WTC11 (cell line): ENCODE data around the gene SNU13. TPM values are rescaled to one million over a fixed set of nuclear protein-coding genes. Genes with fewer than 3 reads are reported as not detected.

Source experiments
- AFF4 ChIP-seq: sonication (generic); formaldehyde crosslinking; IDR thresholded peaks from 2 replicates; pipeline ENCODE4 v1.8.1; 2023; ENCODE audit warnings: mild to moderate bottlenecking, missing genetic modification reagents, borderline replicate concordance
- ATF3 ChIP-seq: sonication (generic); formaldehyde crosslinking; conservative IDR thresholded peaks from 2 replicates; pipeline ENCODE4 v1.8.1; 2022; ENCODE audit warnings: mild to moderate bottlenecking, missing genetic modification reagents
- CREB1 ChIP-seq: sonication (generic); formaldehyde crosslinking; IDR thresholded peaks from 2 replicates; pipeline ENCODE4 v1.8.0; 2023; ENCODE audit warnings: mild to moderate bottlenecking, missing genetic modification reagents
- E2F1 ChIP-seq: sonication (generic); formaldehyde crosslinking; IDR thresholded peaks from 2 replicates; pipeline ENCODE4 v1.8.0; 2022; ENCODE audit warnings: mild to moderate bottlenecking, missing genetic modification reagents
- E2F4 ChIP-seq: sonication (generic); formaldehyde crosslinking; IDR thresholded peaks from 2 replicates; pipeline ENCODE4 v1.8.1; 2022; ENCODE audit warnings: low read depth, mild to moderate bottlenecking, moderate library complexity, missing genetic modification reagents, borderline replicate concordance
- ELF4 ChIP-seq: sonication (generic); formaldehyde crosslinking; IDR thresholded peaks from 2 replicates; pipeline ENCODE4 v1.8.1; 2022; ENCODE audit warnings: low read depth, mild to moderate bottlenecking, moderate library complexity, missing genetic modification reagents
- EMX1 ChIP-seq: fragments of 250-450 bp; sonication (Bioruptor Pico); IDR thresholded peaks from 2 replicates; pipeline ENCODE4 v1.8.0; 2021; ENCODE audit warnings: mild to moderate bottlenecking
- FOXP1 ChIP-seq: sonication (generic); formaldehyde crosslinking; IDR thresholded peaks from 2 replicates; pipeline ENCODE4 v1.8.0; 2022; ENCODE audit warnings: missing genetic modification reagents, mild to moderate bottlenecking, moderate library complexity, borderline replicate concordance
- GABPB1 ChIP-seq: sonication (generic); formaldehyde crosslinking; IDR thresholded peaks from 2 replicates; pipeline ENCODE4 v1.8.1; 2023; ENCODE audit warnings: mild to moderate bottlenecking, missing genetic modification reagents
- MAX ChIP-seq: sonication (generic); formaldehyde crosslinking; IDR thresholded peaks from 2 replicates; pipeline ENCODE4 v1.8.0; 2022; ENCODE audit warnings: mild to moderate bottlenecking, missing genetic modification reagents
- MXD4 ChIP-seq: fragments of 250-450 bp; sonication (Bioruptor Pico); IDR thresholded peaks from 2 replicates; pipeline ENCODE4 v1.8.0; 2021; ENCODE audit warnings: mild to moderate bottlenecking, moderate library complexity, borderline replicate concordance
- MYBL2 ChIP-seq: sonication (generic); formaldehyde crosslinking; IDR thresholded peaks from 2 replicates; pipeline ENCODE4 v1.8.1; 2023; ENCODE audit warnings: mild to moderate bottlenecking, moderate library complexity, missing genetic modification reagents
- NFATC4 ChIP-seq: fragments of 250-450 bp; sonication (Bioruptor Pico); IDR thresholded peaks from 2 replicates; pipeline ENCODE4 v1.9.0; 2021; ENCODE audit warnings: mild to moderate bottlenecking
- NFE2L1 ChIP-seq: sonication (generic); formaldehyde crosslinking; IDR thresholded peaks from 2 replicates; pipeline ENCODE4 v1.8.1; 2023; ENCODE audit warnings: missing genetic modification reagents
- NR3C1 ChIP-seq: sonication (generic); formaldehyde crosslinking; conservative IDR thresholded peaks from 2 replicates; pipeline ENCODE4 v1.8.1; 2023; ENCODE audit warnings: low read depth, mild to moderate bottlenecking, missing genetic modification reagents
- RELA ChIP-seq: sonication (generic); formaldehyde crosslinking; IDR thresholded peaks from 2 replicates; pipeline ENCODE4 v1.8.1; 2022; ENCODE audit warnings: missing genetic modification reagents, mild to moderate bottlenecking, borderline replicate concordance
- SMAD4 ChIP-seq: sonication (generic); formaldehyde crosslinking; IDR thresholded peaks from 2 replicates; pipeline ENCODE4 v1.8.0; 2022; ENCODE audit warnings: mild to moderate bottlenecking, missing genetic modification reagents
- SOX15 ChIP-seq: fragments of 250-450 bp; sonication (Bioruptor Pico); IDR thresholded peaks from 2 replicates; pipeline ENCODE4 v1.9.0; 2021; ENCODE audit warnings: mild to moderate bottlenecking
- SP1 ChIP-seq: sonication (generic); formaldehyde crosslinking; conservative IDR thresholded peaks from 2 replicates; pipeline ENCODE4 v1.8.1; 2022; ENCODE audit warnings: missing genetic modification reagents
- TEAD1 ChIP-seq: sonication (generic); formaldehyde crosslinking; IDR thresholded peaks from 2 replicates; pipeline ENCODE4 v1.8.0; 2022; ENCODE audit warnings: mild to moderate bottlenecking, missing genetic modification reagents
- ZBTB21 ChIP-seq: sonication (generic); formaldehyde crosslinking; IDR thresholded peaks from 2 replicates; pipeline ENCODE4 v1.8.1; 2023; ENCODE audit warnings: mild to moderate bottlenecking, missing genetic modification reagents, borderline replicate concordance
- ZNF416 ChIP-seq: fragments of 250-450 bp; sonication (Bioruptor Pico); IDR thresholded peaks from 2 replicates; pipeline ENCODE4 v1.9.0; 2021; ENCODE audit warnings: mild to moderate bottlenecking, inconsistent platforms
- ZNF671 ChIP-seq: fragments of 250-450 bp; sonication (Bioruptor Pico); IDR thresholded peaks from 2 replicates; pipeline ENCODE4 v1.8.0; 2021; ENCODE audit warnings: mild to moderate bottlenecking
- total RNA-seq: library from RNA; stranded (reverse); gene quantifications from 3 replicates; pipeline ENCODE4 v1.2.3, GENCODE V29; 2021
- TF ChIP-seq, protein P1 (sequence below): sonication (generic); formaldehyde crosslinking; IDR thresholded peaks from 2 replicates; pipeline ENCODE4 v1.8.0; 2022; ENCODE audit warnings: missing genetic modification reagents
- TF ChIP-seq, protein P2 (sequence below): sonication (generic); formaldehyde crosslinking; IDR thresholded peaks from 2 replicates; pipeline ENCODE4 v1.8.0; 2023; ENCODE audit warnings: mild to moderate bottlenecking, missing genetic modification reagents
- TF ChIP-seq, protein P3 (sequence below): sonication (generic); formaldehyde crosslinking; IDR thresholded peaks from 2 replicates; pipeline ENCODE4 v1.8.1; 2023; ENCODE audit warnings: mild to moderate bottlenecking, missing genetic modification reagents, moderate library complexity

The SNU13 gene
- total RNA-seq, 1 experiment from 2014 or later: 207 TPM

DNA sequence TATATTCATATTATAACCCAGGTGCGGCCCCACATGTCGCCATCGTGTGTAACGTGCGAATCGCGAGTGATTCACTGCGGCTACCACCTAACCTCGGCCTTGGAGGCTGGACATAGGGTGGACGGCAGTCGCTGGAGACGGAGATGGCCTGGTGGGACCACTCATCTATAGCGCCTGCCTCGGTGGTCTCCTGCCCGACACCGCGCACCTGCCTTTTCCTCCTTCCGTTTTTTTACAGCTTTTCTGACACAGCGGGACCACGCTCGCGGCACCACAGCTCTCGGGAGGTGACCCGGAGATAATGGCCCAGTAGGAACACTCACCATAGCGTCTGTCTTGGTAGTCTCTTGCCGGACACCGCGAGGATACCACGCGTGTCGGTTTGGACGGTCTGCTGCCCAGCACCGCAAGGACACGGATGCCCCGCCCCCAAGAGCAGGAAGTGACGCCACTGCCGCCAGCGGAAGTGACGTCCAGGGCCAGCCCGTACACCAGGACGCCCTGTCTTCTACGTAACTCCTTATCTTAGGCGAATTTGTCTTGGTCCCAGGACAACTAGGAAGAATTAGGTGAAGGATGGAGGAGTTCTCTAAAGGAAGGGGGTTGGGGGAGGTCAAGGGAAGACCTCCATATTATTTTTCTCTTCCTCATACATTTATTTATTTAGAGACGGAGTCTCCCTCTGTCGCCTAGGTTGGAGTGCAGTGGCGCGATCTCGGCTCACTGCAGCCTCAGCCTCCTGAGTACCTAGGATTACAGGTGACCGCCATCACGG lies 6.4 kb downstream of the SNU13 start (continued):
- TF ChIP-seq AFF4 (no peak), ZBTB21 (CRISPR knock-in tag) (0 out of 2 replicates have a peak, but pooled peaks have one; percentile 30), E2F4 (CRISPR knock-in tag) (no peak), RELA (CRISPR knock-in tag) (no peak), SMAD4 (CRISPR knock-in tag) (no peak), ELF4 (CRISPR knock-in tag) (no peak), EMX1 (CRISPR knock-in tag) (no peak), SP1 (CRISPR knock-in tag) (peak; percentile 34; the same call in 1 of the 2 replicates), NFATC4 (CRISPR knock-in tag) (no peak), MXD4 (CRISPR knock-in tag) (no peak), SOX15 (no peak), MYBL2 (CRISPR knock-in tag) (no peak), ZNF416 (CRISPR knock-in tag) (no peak), NR3C1 (CRISPR knock-in tag) (no peak), ZNF671 (no peak), FOXP1 (CRISPR knock-in tag) (peak; percentile 59; the same call in 1 of the 2 replicates), ATF3 (CRISPR knock-in tag) (no peak), CREB1 (CRISPR knock-in tag) (0 out of 2 replicates have a peak, but pooled peaks have one; percentile 34), TEAD1 (CRISPR knock-in tag) (no peak), NFE2L1 (CRISPR knock-in tag) (peak; percentile 35; the same call in 1 of the 2 replicates), MAX (CRISPR knock-in tag) (peak; percentile 60), GABPB1 (peak; percentile 63), E2F1 (CRISPR knock-in tag) (no peak)
- TF ChIP-seq, protein P1, sequence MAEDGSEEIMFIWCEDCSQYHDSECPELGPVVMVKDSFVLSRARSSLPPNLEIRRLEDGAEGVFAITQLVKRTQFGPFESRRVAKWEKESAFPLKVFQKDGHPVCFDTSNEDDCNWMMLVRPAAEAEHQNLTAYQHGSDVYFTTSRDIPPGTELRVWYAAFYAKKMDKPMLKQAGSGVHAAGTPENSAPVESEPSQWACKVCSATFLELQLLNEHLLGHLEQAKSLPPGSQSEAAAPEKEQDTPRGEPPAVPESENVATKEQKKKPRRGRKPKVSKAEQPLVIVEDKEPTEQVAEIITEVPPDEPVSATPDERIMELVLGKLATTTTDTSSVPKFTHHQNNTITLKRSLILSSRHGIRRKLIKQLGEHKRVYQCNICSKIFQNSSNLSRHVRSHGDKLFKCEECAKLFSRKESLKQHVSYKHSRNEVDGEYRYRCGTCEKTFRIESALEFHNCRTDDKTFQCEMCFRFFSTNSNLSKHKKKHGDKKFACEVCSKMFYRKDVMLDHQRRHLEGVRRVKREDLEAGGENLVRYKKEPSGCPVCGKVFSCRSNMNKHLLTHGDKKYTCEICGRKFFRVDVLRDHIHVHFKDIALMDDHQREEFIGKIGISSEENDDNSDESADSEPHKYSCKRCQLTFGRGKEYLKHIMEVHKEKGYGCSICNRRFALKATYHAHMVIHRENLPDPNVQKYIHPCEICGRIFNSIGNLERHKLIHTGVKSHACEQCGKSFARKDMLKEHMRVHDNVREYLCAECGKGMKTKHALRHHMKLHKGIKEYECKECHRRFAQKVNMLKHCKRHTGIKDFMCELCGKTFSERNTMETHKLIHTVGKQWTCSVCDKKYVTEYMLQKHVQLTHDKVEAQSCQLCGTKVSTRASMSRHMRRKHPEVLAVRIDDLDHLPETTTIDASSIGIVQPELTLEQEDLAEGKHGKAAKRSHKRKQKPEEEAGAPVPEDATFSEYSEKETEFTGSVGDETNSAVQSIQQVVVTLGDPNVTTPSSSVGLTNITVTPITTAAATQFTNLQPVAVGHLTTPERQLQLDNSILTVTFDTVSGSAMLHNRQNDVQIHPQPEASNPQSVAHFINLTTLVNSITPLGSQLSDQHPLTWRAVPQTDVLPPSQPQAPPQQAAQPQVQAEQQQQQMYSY: no peak
- TF ChIP-seq, protein P2, sequence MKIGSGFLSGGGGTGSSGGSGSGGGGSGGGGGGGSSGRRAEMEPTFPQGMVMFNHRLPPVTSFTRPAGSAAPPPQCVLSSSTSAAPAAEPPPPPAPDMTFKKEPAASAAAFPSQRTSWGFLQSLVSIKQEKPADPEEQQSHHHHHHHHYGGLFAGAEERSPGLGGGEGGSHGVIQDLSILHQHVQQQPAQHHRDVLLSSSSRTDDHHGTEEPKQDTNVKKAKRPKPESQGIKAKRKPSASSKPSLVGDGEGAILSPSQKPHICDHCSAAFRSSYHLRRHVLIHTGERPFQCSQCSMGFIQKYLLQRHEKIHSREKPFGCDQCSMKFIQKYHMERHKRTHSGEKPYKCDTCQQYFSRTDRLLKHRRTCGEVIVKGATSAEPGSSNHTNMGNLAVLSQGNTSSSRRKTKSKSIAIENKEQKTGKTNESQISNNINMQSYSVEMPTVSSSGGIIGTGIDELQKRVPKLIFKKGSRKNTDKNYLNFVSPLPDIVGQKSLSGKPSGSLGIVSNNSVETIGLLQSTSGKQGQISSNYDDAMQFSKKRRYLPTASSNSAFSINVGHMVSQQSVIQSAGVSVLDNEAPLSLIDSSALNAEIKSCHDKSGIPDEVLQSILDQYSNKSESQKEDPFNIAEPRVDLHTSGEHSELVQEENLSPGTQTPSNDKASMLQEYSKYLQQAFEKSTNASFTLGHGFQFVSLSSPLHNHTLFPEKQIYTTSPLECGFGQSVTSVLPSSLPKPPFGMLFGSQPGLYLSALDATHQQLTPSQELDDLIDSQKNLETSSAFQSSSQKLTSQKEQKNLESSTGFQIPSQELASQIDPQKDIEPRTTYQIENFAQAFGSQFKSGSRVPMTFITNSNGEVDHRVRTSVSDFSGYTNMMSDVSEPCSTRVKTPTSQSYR (CRISPR knock-in tag): no peak
- TF ChIP-seq, protein P3, sequence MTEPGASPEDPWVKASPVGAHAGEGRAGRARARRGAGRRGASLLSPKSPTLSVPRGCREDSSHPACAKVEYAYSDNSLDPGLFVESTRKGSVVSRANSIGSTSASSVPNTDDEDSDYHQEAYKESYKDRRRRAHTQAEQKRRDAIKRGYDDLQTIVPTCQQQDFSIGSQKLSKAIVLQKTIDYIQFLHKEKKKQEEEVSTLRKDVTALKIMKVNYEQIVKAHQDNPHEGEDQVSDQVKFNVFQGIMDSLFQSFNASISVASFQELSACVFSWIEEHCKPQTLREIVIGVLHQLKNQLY (CRISPR knock-in tag): no peak
